Measurements from ENCODE around the gene FAM120A.

Gene FAM120A

DNA sequence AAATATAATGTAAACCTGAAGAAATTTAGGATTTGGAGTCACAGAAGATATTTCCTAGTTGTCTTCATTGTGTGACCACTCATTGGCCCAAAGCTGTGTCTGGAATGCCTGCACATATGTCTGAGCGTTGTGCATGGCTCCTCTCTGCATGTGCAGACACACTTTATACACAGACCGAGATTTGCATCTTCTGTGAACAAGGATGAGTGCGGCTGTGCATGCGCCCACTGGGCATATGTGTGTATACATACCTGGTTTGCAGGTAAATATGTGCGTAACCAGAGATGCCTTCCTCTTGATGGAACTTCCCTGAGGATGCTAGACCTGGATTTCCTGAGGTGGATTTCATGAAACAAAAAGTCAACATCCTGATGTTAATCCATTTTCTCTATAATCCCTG, 144.0 kb downstream of the FAM120A start:
- no peak for DNase-seq (ENCODE audit: low read depth, low spot score)

DNA sequence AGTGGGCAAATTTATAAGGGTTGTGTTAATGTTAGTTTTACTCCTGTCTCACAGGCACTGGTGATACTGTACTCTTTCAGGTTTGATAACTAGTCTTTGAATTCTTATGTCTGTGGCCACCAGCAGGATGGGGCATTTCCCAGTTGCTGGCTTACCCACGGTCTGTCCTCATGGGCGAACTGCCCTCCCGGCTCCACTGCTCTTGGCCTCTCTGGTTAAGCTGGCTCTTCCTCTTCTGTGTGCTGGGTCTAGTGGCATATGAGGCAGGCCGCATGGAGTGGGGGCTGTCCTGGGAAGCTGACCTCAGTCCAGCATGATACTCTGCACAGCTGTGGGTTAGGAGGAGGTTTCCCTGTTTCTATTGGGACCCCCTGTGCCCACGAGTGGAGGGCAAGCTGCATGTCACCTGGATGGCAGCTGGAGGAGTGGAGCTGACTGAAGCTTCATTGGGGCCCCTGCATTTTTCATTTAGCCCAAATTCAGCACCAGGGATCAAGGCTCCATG, 144.4 kb downstream of the FAM120A start:
- DNase-seq (ENCODE audit: low read depth, low spot score) = no peak

DNA sequence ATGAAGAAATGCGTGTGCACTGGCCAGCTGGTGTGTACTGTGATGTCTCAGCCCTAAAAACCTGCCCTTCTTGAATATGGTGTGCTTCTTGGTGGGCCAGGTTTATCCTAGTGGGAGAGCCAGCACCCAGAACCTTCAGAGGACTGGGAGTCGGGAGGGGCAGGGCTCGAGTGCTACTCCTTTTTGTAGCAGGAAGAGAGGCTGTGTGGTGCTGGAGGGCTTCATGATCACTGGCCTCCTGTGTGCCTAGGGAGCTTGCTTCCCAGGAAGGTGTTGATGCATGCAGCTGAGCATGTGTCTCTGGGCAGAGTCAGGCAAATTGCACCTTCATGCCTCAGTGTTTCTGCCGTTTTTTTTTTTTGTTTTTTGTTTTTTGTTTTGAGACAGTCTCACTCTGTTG, 144.9 kb downstream of the FAM120A start:
- no peak for DNase-seq (ENCODE audit: low read depth, low spot score)

DNA sequence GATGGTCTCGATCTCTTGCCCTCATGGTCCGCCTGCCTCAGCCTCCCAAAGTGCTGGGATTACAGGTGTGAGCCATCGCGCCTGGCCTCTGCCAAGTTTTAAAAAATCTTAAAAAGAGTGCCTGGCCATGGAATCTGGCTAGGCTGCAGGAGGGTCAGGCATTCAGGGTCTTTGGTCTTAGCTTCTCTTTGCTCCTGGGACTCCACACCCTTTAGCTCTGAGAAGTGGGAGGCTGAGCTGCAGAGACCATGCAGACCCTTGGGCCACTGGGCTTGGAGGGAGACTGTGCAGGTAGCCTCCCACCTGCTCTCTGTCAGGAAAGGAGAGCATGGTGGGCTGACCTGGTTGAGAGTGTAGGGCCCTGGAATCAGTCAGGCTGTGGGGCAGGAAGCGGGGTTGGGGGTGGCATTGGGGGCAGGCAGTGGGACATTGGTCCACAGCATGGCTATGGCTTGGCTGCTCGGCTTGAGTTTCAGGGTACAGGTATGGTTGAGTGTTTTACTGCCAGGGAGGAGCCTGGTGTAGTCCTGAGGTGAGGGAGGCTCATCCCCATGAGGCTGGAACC, 145.7 kb downstream of the FAM120A start:
- DNase-seq (ENCODE audit: low read depth, low spot score) = no peak

DNA sequence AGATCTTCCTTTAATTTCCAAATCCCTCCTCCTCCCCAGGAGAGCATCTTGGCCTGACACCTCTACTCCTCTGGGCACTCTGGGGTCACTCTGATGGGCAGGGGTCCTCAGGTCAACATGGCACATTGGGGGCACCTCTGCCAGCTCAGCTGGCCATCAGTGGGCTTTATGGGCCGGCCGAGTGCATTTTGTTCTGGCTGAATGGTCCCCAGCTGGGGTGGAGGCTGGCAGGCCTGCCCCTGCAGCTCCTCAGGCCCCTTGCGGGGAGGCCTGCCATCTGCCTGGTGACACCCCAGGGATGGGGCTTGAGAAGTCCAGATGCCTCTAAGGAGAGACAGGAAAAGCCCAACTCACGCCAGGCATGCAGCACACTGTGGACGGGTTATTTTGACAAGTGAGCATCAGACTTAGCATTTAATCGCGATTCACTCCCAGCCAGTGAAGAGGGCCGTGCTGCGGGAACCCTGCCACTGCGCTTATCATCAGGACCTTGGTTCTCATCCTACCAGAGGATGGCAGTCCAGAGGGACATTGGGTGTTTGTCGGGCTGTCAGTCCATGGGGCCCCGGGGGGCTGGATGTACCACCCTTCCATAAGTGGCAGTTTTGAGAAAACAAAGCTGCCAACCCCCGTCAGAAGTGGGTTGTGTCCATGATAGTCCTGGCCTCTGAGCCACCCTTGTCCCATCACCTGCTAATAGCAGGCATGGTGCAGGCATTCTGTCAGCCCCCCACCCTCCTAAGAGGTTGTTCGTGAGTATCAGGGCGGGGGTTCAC, 146.6 kb downstream of the FAM120A start:
- DNase-seq (ENCODE audit: low read depth, low spot score) = no peak

DNA sequence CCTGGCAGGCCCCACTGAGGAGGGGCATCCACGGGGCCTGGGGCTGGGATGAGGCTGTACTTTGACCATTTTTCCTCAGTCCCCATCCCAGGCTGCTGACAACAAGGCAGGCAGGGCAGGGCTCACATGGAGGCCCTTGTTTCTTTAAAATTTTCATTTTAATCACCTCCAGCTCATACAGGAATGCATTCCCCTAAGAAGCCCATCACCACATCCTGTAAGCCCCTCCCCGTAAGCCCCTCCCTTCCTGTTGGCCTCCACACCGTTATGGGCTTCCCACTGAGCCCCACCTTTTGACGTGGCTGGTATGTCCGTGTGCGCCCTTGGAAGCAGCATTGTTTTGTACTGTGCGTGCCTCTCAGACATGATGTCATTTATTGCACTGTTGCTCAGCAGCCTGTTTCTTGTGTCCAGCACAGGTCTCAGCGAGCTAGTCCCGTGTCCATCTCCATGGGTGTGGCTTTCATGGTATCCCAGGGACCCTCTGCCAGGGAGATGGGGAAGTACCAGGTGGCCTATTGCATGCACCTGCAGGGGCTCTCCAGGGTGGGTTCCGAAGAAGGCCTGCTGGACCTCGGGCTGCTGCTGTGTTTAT, 147.3 kb downstream of the FAM120A start:
- DNase-seq (ENCODE audit: low read depth, low spot score) = no peak

DNA sequence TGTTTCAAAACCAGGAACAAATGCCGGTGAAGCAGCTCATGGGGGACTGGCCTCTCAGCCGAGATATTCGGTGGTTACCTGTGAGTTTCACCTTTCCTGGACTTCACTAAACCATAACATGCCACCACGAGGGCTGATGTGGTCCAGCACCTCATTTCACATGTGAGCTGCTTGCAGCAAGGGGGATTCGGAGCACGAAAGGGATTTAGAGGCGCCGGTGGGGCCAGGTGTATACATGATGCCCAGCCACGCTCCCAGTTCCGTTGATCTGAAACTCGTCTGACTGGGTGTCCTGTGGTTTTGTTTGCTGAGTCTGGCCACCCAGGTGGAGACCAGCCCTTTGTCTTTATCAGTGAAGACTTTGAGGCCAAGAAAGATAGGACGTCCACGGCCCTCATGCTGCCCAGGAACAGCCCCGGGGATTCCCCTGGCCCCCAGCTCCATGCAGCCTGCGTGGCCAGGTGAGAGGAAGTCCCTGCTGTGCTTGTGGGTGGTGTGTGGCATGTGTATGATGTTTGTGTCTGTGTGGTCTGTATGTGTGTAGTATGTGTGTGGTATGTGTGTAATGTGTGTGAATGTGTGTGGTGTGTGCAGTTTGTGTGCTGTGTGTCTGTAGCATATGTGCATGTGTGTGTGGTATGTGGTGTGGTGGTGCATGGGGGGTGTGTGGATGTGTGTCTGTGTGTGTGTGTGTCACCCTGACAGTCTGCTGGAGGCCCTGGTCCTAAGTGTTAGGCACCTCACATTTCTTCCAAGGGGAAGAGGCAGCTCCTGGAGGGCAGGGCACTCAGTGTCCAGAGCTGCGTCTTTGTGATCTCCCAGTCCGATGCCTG, 148.3 kb downstream of the FAM120A start:
- no peak for DNase-seq (ENCODE audit: low read depth, low spot score)

DNA sequence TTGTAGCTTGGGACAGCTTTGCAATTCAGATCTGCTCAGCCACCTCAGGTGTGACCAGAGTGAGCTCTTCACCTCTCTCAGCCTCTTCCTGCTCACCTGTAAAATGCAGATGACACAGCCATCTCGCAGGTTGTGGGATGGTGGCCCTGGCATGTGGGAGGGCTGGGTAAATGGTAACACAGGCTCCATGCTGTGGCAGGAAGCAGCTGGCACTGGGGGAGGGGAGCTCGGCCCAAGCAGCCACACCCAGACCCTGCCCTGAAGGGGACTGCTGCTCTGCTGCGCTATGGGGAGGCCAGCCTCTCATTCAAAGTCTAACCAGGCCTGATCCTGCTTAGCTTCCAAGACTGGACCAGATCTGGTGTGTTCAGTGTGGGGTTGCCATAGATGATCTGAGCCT, 149.0 kb downstream of the FAM120A start:
- no peak for DNase-seq (ENCODE audit: low read depth, low spot score)

DNA sequence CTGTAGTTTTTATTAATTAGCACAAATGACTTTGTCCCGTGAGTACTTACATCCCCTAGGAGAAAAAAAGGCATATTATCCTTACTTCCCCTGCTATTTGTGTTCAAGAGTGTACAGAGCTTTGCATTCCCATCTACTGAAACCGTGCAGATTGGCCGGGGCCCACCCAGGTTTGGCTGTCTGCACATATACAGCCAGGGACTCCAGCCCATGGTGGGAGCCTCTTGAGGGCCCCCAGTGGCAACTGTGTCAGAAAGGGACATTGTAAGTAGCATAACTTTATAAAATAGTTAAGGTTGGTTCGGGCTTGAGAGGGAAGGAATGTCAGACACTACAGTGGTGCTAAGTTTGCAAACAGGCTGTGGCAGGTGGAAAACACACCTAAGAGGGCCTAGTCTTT, 149.6 kb downstream of the FAM120A start:
- DNase-seq (ENCODE audit: low read depth, low spot score) = no peak

DNA sequence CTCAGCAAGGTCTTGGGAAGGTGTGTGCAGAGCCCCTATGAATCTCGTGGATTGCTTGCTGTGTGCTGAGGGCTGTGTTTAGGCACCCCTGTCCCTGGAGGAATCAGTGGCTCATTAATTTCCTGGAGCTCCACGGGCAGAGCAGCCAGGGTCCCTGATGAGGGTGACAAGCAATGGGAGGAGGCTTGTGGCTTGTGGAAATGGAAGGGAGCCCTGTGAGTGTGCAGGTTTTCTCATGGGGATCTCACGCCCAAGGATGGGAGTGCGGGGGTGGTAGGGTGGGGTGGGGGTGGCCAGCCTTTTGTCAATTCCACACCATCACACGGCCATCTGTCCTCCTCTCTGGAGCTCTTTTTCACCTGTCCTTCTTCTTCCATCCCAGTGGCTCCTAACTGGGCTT, 150.2 kb downstream of the FAM120A start:
- no peak for DNase-seq (ENCODE audit: low read depth, low spot score)

DNA sequence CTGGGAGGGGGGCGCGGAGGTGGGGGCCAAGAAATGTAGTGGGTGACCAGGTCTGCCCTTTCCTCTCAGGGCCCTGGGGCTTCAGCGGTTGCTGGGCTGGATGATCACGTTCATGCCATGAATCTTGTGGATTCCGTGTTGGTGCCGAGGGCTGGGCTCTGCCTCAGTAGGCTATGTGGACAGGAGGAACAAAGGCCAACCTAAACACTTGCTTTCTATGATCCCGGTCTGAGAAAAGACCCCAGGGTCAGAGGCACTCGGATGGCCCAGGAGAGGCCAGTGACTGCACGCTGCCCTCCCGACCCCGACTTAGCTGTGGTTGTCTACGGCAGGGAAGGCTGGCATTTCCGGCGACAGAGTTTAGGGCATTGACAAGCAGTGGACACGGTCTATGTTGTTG, 151.5 kb downstream of the FAM120A start:
- DNase-seq (ENCODE audit: low read depth, low spot score) = no peak

DNA sequence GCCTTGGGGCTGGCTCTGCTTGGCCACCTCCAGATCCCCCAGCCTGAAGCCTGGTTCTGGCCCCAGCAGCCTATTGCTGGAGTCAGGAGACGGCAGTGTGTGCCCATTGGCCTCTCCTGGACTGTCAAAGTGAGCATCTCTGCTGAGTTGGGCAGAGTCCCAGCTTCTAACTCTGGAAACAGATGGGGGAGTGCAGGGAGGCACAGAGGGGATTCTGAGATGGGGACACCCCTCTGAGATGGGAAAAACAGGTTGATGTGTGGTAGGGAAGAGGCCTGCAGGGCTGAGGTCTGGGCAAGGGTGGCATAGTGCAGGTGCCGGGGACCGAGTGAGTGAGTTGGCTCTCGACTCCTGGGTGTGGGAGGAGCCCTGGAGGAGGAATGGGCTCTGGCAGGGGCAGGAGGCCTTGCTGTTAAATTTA, 152.4 kb downstream of the FAM120A start:
- DNase-seq (ENCODE audit: low read depth, low spot score) = no peak

DNA sequence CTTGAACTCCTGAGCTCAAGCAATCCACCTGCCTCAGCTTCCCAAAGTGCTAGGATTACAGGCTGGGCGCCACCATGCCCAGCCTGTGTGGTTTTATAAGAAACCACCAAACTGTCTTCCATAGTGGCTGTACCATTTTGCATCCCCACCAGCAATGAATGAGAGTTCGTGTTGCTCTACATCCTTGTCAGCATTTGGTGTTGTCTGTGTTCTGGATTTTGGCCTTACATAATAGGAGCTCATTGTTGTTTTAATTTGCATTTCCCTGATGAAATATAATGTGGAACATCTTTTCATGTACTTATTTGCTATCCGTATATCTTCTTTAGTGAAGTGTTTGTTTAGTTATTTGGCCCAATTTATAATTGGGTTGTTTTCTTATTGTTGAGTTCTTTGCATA, 154.7 kb downstream of the FAM120A start:
- DNase-seq (ENCODE audit: low read depth, low spot score) = no peak

DNA sequence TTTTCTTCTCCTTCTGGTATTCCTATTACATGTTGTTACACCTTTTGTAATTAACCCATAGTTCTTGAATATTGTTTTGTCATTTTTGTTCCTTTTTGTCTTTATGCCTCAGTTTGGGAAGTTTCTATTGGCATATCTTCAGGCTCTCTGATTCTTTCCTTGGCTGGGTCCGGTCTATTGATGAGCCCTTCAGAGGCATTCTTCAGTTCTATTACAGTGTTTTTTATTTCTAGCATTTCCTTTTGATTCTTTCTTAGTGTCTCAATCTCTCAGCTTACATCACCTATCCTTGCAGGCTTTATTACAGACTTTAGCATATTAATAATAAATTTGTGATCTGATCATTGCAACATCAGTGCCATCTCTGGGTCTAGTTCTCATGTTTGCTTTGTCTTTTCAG, 158.7 kb downstream of the FAM120A start:
- DNase-seq (ENCODE audit: low read depth, low spot score) = no peak

DNA sequence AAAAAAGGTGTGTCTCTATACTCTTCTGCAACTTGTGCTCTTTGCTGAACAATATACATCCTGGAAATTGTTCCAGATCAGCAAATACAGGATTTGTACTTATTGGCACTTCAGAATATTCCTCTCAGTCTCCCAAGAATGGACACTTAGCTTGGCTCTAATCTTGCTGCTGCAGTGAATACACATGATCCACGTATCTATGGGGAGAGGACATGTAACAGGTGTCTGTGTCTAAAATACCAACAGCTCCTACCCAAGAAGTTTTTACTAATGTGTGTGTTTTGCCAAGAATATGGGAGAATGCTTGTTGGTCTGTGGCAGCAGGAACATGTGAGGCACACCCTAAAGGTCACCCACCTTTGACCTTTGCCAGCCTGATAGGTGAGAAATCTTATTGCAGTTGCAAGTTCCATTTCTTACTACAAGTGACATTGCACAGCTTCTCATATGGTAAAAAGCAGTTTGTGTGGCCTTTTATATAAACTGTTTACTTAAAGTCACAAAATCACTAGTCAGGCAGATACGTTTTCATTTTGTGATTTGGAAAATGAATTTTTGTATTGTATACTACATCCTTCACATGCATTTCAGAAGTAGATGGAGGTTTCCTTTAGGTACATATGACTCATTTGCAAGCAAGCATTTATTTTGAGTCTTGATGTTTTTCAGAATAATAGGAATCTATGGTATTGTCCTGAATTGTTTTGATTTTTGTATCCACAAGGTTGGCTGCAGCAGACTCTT, 160.7 kb downstream of the FAM120A start:
- DNase-seq (ENCODE audit: low read depth, low spot score) = no peak

DNA sequence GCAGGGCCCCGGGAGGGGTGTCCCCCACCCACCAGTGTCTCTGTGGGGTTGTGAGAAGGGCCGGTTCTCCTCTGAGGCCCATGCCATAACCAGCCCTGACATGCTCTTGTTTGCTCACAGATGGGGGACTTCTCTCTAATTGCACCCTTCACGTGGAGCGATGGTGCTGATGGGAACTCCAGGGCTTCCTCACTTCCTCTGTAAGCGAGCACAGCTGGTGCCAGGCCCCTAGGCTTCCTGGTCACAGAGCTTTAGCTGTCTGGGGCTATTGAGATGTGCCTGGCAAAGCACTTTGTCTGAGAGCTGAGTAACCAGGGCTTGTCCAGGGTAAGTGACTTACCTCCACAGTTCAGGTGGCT, 161.3 kb downstream of the FAM120A start:
- DNase-seq (ENCODE audit: low read depth, low spot score) = no peak

DNA sequence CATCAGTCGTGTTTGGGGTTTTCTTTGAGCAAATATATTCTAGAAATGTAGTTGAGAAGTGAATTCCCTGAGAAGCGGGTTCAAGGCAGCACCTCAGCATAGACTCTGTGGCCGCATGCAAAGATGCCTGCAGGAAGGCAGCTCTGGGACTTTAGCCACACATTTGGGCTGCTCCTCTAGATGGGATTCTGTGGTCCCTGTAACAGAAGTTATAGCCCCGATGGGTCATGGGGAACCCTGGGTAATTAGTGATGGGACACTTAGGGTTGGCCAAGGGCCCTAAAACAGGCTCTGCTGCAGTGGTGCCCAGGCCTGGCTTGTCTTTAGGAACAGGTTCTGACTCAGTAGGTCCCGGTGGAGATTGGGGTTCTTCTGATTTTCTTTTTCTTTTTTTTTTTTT, 161.7 kb downstream of the FAM120A start:
- no peak for DNase-seq (ENCODE audit: low read depth, low spot score)

DNA sequence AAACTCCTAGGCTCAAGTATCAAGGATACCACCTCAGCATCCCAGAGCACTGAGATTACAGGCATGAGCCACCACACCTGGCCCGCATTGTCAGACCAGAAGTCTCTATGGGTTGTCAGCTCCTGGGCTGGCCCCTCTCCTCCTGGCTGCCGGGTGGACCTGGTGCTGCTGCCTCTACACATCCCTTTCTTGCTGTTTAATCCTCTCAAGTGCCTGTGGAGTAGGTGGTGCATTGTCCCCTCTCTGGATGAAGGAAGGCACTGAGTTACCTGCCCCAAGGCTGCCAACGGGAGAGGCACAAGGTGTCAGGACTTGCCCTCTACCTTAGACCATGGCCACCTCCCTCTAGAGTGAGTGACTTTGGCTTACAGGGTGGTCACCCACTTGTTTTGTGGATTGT, 162.3 kb downstream of the FAM120A start:
- no peak for DNase-seq (ENCODE audit: low read depth, low spot score)

DNA sequence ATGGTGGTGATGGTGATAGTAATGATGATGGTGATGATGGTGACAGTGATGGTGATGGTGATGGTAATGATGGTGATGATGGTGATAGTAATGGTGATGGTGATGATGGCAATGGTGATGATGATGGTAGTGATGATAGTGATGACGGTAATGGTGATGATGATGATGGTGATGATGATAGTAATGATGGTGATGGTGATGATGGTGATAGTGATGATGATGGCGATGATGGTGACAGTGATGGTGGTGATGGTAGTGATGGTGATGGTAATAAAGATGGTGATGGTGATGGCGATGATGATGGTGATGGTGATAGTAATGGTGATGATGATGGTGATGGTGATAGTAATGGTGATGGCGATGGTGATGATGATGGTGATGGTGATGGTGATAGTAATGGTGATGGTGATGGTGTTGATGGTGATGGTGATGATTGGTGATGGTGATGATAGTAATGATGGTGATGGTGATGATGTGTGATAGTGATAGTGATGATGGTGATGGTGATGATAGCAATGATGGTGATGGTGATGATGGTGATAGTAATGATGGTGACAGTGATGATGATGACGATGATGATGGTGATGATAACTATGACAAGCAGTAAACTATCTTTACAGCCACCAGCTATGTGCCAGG, 163.5 kb downstream of the FAM120A start:
- DNase-seq (ENCODE audit: low read depth, low spot score) = no peak
